Left cardiac atrium (tissue), 4 donors: ENCODE results near the gene SLC12A9. TPM values are rescaled to one million over a fixed set of nuclear protein-coding genes. Genes with fewer than 3 reads are reported as not detected.
"Not testable (repeated sequence)": the region's sequence is repeated elsewhere in the genome, so short reads cannot be mapped to it uniquely, and the experiment has no call there.

Source experiments
- ATAC-seq, 2 donors: fragments of 200-7000 bp; cut with Tn5 transposase; one replicate each; pipeline ENCODE4 v1.9.1; 2020; ENCODE audit warnings: mild to moderate bottlenecking in 2 of 2, moderate library complexity in 2 of 2
- DNase-seq: peaks from one replicate; pipeline ENCODE4 v3.0.0-alpha.2; 2020
- intact Hi-C, 2 donors: fragments of 100-400 bp; cut with DNase I; formaldehyde crosslinking; loops; one replicate each; pipeline versions ENCODE4 v1.14.1 to v1.15.1; 2022 to 2023
- total RNA-seq, 2 donors: library from RNA; stranded (reverse); fragmentation: NEBNext Ultra II Directional; extraction: Animal tissue kit (Norgen Biotek cat#: 25700); gene quantifications; one replicate each; pipeline ENCODE4 v1.2.1, GENCODE V29; 2021
- donor health status: DM: no; HTN: yes; CAD: no.
- donor health status: DM: no; HTN: yes; CAD: no; lungs with severe emphysema.
- donor health status: DM: yes; HTN: yes; CAD: no.
- donor health status: Dilated cardiomyopathy.

Gene SLC12A9
- total RNA-seq, 2 donors from 2014 or later: 13.4 to 14.7 TPM

GRCh38 chr7:100892364-100893317, 40.1 kb downstream of the SLC12A9 start:
- ATAC-seq (no peak), DNase-seq (no peak)
- intact Hi-C loops: loop anchor here in 1 of 2 donors (10.0 kb wide), 1 partner anchor 282 kb away; no protein-coding TSS in a partner anchor

- intact Hi-C loops: loop anchor here in 1 of 2 donors (10.0 kb wide), 1 partner anchor 281 kb away; no protein-coding TSS in a partner anchor
- DNase-seq (no peak), ATAC-seq (no peak)
Measured at GRCh38 chr7:100893318-100893895, 40.9 kb downstream of the SLC12A9 start.

- no peak for DNase-seq
- intact Hi-C loops: loop anchor here in 1 of 2 donors (10.0 kb wide), 1 partner anchor 281 kb away; no protein-coding TSS in a partner anchor
- no peak for ATAC-seq
Measured at GRCh38 chr7:100893910-100894721, 41.6 kb downstream of the SLC12A9 start.

GRCh38 chr7:100894860-100895700, 42.6 kb downstream of the SLC12A9 start:
- DNase-seq: peak; percentile 68
- ATAC-seq: peak; percentile 7 to 21
- intact Hi-C loops: loop anchor here (5.0 to 10.0 kb wide), 2 partner anchors 162 to 280 kb away; no protein-coding TSS in a partner anchor

GRCh38 chr7:100895701-100895955, 43.1 kb downstream of the SLC12A9 start, which contains the start of gene ACHE:
Gene ACHE (minus strand): TSS chr7:100895888. CDS start chr7:100894232, 1,656 bp downstream.
- intact Hi-C loops: loop anchor here (5.0 to 10.0 kb wide), 2 partner anchors 162 to 279 kb away; no protein-coding TSS in a partner anchor
- DNase-seq (no peak), ATAC-seq (peak; percentile 26 to 42)

GRCh38 chr7:100895956-100896731, 43.6 kb downstream of the SLC12A9 start:
- ATAC-seq: no peak
- intact Hi-C loops: loop anchor here (2.0 to 10.0 kb wide), 3 partner anchors 161 to 279 kb away; no protein-coding TSS in a partner anchor
- DNase-seq: peak; percentile 53

GRCh38 chr7:100896732-100897608, 44.5 kb downstream of the SLC12A9 start:
- DNase-seq (peak; percentile 75), ATAC-seq (peak; percentile 10 to 17)
- intact Hi-C loops: loop anchor here (2.0 to 10.0 kb wide), 3 partner anchors 160 to 278 kb away; no protein-coding TSS in a partner anchor

GRCh38 chr7:100897772-100898454, 45.4 kb downstream of the SLC12A9 start:
- intact Hi-C loops: loop anchor here (2.0 to 10.0 kb wide), 3 partner anchors 159 to 277 kb away; no protein-coding TSS in a partner anchor
- no peak for DNase-seq
- ATAC-seq: no peak

GRCh38 chr7:100899432-100899831, 46.9 kb downstream of the SLC12A9 start:
- intact Hi-C loops: loop anchor here (5.0 to 10.0 kb wide), 2 partner anchors 158 to 275 kb away; no protein-coding TSS in a partner anchor
- ATAC-seq (no peak), DNase-seq (no peak)

GRCh38 chr7:100900978-100901377, 48.5 kb downstream of the SLC12A9 start:
- DNase-seq (no peak), ATAC-seq (no peak)
- intact Hi-C loops: no loop called here

GRCh38 chr7:100901921-100902332, 49.4 kb downstream of the SLC12A9 start:
- DNase-seq (no peak), ATAC-seq (no peak)
- intact Hi-C loops: no loop called here

- intact Hi-C loops: no loop called here
- ATAC-seq: no peak
- no peak for DNase-seq
Measured at GRCh38 chr7:100902638-100903037, 50.1 kb downstream of the SLC12A9 start.

GRCh38 chr7:100908512-100908911, 56.0 kb downstream of the SLC12A9 start:
- no peak for DNase-seq
- no peak for ATAC-seq
- intact Hi-C loops: no loop called here

- DNase-seq, ATAC-seq, intact Hi-C loops: not testable (repeated sequence)
Measured at GRCh38 chr7:100910443-100910842, 57.9 kb downstream of the SLC12A9 start.

- ATAC-seq (no peak), DNase-seq (no peak)
- intact Hi-C loops: no loop called here
Measured at GRCh38 chr7:100911484-100911883, 59.0 kb downstream of the SLC12A9 start.
